Astrocyte of the spinal cord (primary cell): ENCODE results near the gene TCF7L2.

Source experiments
- DNase-seq: peaks from one replicate; pipeline ENCODE4 v3.0.0; 2011; ENCODE audit warnings: low read depth, low spot score
- H3K4me3 ChIP-seq: 2 replicates; pipeline ENCODE4 v1.5.1; 2011; ENCODE audit warnings: low read depth, mild to moderate bottlenecking, low read length, moderate library complexity
- in situ Hi-C: cut with HindIII; loops from 2 replicates; pipeline ENCODE4 v1.10.0; 2017; ENCODE audit warnings: low sequenced_read_pairs
- TF ChIP-seq, protein P1 (sequence below): IDR thresholded peaks from 2 replicates; pipeline ENCODE4 v1.5.1; 2012; ENCODE audit warnings: low read depth, mild to moderate bottlenecking, low read length, inconsistent platforms

The TCF7L2 gene

GRCh38 chr10:113026679-113027078, 76.6 kb downstream of the TCF7L2 start:
- peak; percentile 91 for DNase-seq
- H3K4me3 ChIP-seq, result no peak overlapping the region
- TF ChIP-seq, protein P1, sequence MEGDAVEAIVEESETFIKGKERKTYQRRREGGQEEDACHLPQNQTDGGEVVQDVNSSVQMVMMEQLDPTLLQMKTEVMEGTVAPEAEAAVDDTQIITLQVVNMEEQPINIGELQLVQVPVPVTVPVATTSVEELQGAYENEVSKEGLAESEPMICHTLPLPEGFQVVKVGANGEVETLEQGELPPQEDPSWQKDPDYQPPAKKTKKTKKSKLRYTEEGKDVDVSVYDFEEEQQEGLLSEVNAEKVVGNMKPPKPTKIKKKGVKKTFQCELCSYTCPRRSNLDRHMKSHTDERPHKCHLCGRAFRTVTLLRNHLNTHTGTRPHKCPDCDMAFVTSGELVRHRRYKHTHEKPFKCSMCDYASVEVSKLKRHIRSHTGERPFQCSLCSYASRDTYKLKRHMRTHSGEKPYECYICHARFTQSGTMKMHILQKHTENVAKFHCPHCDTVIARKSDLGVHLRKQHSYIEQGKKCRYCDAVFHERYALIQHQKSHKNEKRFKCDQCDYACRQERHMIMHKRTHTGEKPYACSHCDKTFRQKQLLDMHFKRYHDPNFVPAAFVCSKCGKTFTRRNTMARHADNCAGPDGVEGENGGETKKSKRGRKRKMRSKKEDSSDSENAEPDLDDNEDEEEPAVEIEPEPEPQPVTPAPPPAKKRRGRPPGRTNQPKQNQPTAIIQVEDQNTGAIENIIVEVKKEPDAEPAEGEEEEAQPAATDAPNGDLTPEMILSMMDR, result no peak
- in situ Hi-C loops, result no loop called here

GRCh38 chr10:113027230-113027573, 77.2 kb downstream of the TCF7L2 start:
- in situ Hi-C loops, result no loop called here
- no peak overlapping the region for H3K4me3 ChIP-seq
- no peak for DNase-seq
- TF ChIP-seq, protein P1, result no peak

GRCh38 chr10:113027574-113028455, 77.8 kb downstream of the TCF7L2 start:
- in situ Hi-C loops, result no loop called here
- TF ChIP-seq, protein P1, result no peak
- H3K4me3 ChIP-seq, result no peak overlapping the region
- DNase-seq, result peak; percentile 44

DNA sequence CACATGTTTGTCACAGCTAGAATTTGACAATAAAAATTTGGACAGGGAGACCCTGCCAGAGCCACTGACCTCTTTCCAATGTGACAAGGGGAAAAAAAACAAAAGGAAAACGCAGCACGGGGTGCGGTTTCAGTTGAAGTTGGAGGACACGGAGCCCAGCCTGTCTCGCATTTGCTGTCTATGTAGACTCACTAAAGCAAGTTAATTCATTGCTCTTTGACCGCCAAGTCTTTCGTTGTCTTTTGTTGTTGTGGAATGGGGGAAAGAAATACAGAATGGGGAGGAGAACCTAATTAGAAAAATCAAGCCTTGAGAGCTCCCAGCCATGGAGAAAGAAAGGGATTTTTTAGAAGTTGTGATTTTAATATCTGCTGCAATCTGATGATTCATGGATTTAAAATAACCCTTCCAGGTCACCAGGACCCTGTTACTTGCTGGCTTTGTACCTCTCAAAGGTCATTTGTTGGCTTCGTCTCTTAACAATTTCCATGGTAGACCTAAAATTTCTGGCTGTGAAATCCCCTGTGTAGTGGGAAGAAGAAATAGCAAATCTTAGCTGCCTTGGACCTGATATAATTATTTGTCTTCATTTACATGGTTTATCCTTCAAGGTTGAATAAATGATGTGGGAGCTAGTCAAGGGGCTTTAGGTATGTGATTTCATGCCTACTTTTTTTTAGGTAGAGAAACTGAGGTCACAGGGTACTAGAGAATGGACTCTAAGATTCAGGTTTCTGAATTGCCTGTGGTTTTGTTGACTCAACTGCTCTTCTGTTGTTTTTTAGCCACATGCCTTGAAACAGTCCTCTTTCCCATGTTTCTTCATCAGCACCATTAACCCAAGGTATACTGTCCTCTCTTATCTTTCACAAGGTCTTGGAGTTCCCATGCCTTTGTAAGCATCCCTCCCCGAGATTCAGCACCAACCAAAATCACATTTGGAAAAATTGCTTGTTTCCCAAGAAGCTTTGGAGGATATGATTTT, 78.7 kb downstream of the TCF7L2 start:
- TF ChIP-seq, protein P1, result no peak
- peak; percentile 40 for DNase-seq
- no peak overlapping the region for H3K4me3 ChIP-seq
- in situ Hi-C loops, result no loop called here

- H3K4me3 ChIP-seq, result no peak overlapping the region
- TF ChIP-seq, protein P1, result no peak
- in situ Hi-C loops, result no loop called here
- peak; percentile 53 for DNase-seq
Measured at GRCh38 chr10:113030453-113030852, 80.4 kb downstream of the TCF7L2 start.

GRCh38 chr10:113031147-113031546, 81.1 kb downstream of the TCF7L2 start:
- no peak for DNase-seq
- in situ Hi-C loops, result no loop called here
- TF ChIP-seq, protein P1, result no peak
- no peak overlapping the region for H3K4me3 ChIP-seq
